Naive thymus-derived CD4-positive, alpha-beta T cell (primary cell): Measurements from ENCODE around the gene GRIA1. TPM values are rescaled to one million over a fixed set of nuclear protein-coding genes. Genes with fewer than 3 reads are reported as not detected.

Experiments
- ATAC-seq: fragments of 150-1000 bp; cut with Tn5 transposase; 2 replicates; pipeline ENCODE4 v1.10.0; 2021; ENCODE audit warnings: mild to moderate bottlenecking, moderate library complexity
- CTCF ChIA-PET: fragments of 350-600 bp; sonication (Branson Sonifier 250); formaldehyde crosslinking; loops from one replicate; lab custom pipeline; 2021; ENCODE audit warnings: antibody characterized with exemption; lab: Charles Lee
- POLR2A ChIA-PET: fragments of 350-600 bp; sonication (Branson Sonifier 250); formaldehyde crosslinking; loops from one replicate; lab custom pipeline; 2021; ENCODE audit warnings: antibody characterized with exemption, inconsistent platforms; lab: Charles Lee
- DNase-seq, 9 donors: peaks; one replicate each; pipeline versions ENCODE4 v3.0.0 to v3.0.0-alpha.2; 2020 to 2022; ENCODE audit warnings: mixed read lengths in 1 of 9
- H3K27ac ChIP-seq: one replicate; pipeline ENCODE4 v1.7.0; 2013; ENCODE audit warnings: mild to moderate bottlenecking, low read depth, low read length, moderate library complexity
- H3K27me3 ChIP-seq, 2 donors: one replicate each; pipeline ENCODE4 v1.7.0; 2013; ENCODE audit warnings: low read length in 2 of 2, mild to moderate bottlenecking in 2 of 2, moderate library complexity in 2 of 2; ENCODE audit not compliant: control insufficient read depth in 2 of 2, insufficient read depth in 2 of 2
- H3K36me3 ChIP-seq, 3 experiments: 1 replicate in 2 of 3; 2 replicates in 1 of 3; pipeline ENCODE4 v1.7.0; 2013; ENCODE audit warnings: low read length in 3 of 3, mild to moderate bottlenecking in 3 of 3, moderate library complexity in 1 of 3; ENCODE audit not compliant: insufficient read depth in 3 of 3, control insufficient read depth in 2 of 3
- H3K4me1 ChIP-seq, 2 donors: one replicate each; pipeline ENCODE4 v1.7.0; 2013; ENCODE audit warnings: low read length in 2 of 2, mild to moderate bottlenecking in 2 of 2, moderate library complexity in 1 of 2; ENCODE audit not compliant: control insufficient read depth in 2 of 2, insufficient read depth in 2 of 2
- H3K4me3 ChIP-seq: 2 replicates; pipeline ENCODE4 v1.7.0; 2013; ENCODE audit warnings: mild to moderate bottlenecking, low read length
- H3K9me3 ChIP-seq, 3 experiments: 1 replicate in 2 of 3; 2 replicates in 1 of 3; pipeline ENCODE4 v1.7.0; 2013; ENCODE audit warnings: low read length in 3 of 3; ENCODE audit not compliant: control insufficient read depth in 2 of 3
- H3K27ac Mint-ChIP-seq, 9 donors: one replicate each; pipeline ENCODE4 v1.8.0; 2020 to 2022; ENCODE audit warnings: mixed read lengths in 9 of 9, mild to moderate bottlenecking in 8 of 9, moderate library complexity in 5 of 9, inconsistent platforms in 2 of 9
- H3K27me3 Mint-ChIP-seq, 5 donors: one replicate each; pipeline ENCODE4 v1.8.0; 2021 to 2022; ENCODE audit warnings: mixed read lengths in 5 of 5, mild to moderate bottlenecking in 1 of 5
- H3K36me3 Mint-ChIP-seq, 5 donors: one replicate each; pipeline ENCODE4 v1.8.0; 2020 to 2022; ENCODE audit warnings: mixed read lengths in 5 of 5, mild to moderate bottlenecking in 3 of 5, inconsistent platforms in 1 of 5
- H3K4me1 Mint-ChIP-seq, 7 donors: one replicate each; pipeline ENCODE4 v1.8.0; 2020 to 2022; ENCODE audit warnings: mixed read lengths in 7 of 7, mild to moderate bottlenecking in 3 of 7, inconsistent platforms in 1 of 7
- H3K4me3 Mint-ChIP-seq, 10 donors: one replicate each; pipeline ENCODE4 v1.8.0; 2020 to 2022; ENCODE audit warnings: mild to moderate bottlenecking in 10 of 10, mixed read lengths in 10 of 10, moderate library complexity in 6 of 10, inconsistent platforms in 2 of 10
- H3K9me3 Mint-ChIP-seq, 11 donors: one replicate each; pipeline ENCODE4 v1.8.0; 2020 to 2022; ENCODE audit warnings: mixed read lengths in 11 of 11, mild to moderate bottlenecking in 4 of 11, inconsistent platforms in 1 of 11, moderate library complexity in 1 of 11
- intact Hi-C, 2 donors: fragments of 100-400 bp; cut with micrococcal nuclease; formaldehyde crosslinking; loops; one replicate each; pipeline ENCODE4 v1.15.1; 2023
- polyA plus RNA-seq, 2 donors: library from polyadenylated mRNA; unstranded; fragments of 300-500 nt; fragmentation: Illumina TruSeq; gene quantifications; one replicate each; pipeline ENCODE4 v1.2.3, GENCODE V29; 2021
- total RNA-seq, 6 experiments: library from RNA in 5 of 6; stranded (reverse) in 5 of 6; gene quantifications; 1 replicate in 5 of 6; 2 replicates in 1 of 6; pipeline ENCODE4 v1.2.3 and lab custom pipeline; 2021 to 2026

GRIA1 gene
- total and polyA plus RNA-seq, 7 experiments from 2014 or later = not detected

DNA sequence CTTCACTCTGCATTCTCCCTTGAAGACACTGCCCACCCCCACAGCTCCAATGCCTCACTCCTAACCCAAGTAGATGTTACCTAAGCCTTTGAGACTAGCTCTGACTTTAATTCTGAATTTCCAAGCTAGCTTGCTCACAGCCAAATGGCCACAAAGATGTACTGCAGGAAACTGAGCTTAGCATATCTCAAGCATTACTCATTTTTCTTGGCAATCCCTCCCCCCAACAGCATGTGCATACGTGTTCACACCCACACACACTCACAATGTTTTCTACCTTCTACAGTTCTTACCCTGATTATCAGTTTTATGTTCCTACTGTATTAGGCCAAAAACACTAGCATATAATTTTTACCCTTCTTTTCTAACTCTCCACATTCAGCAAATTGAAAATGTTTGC lies 13.7 kb upstream of the GRIA1 start:
- H3K36me3 ChIP-seq = no peaks in the 10 kb centered on the region
- CTCF ChIA-PET = no interaction called here
- no peak overlapping the region for H3K4me3 ChIP-seq
- no peaks in the 10 kb centered on the region for H3K9me3 ChIP-seq
- intact Hi-C loops = no loop called here
- no peaks in the 10 kb centered on the region for H3K27me3 ChIP-seq
- DNase-seq (no peak), ATAC-seq (no peak)
- peaks cover 2 to 23% (median 6%) of the 10 kb centered on the region in 11 donors for H3K9me3 Mint-ChIP-seq
- H3K4me1 Mint-ChIP-seq = no peaks in the 10 kb centered on the region
- no peak overlapping the region for H3K27ac Mint-ChIP-seq
- no peak overlapping the region for H3K4me3 Mint-ChIP-seq
- no peaks in the 10 kb centered on the region for H3K36me3 Mint-ChIP-seq
- POLR2A ChIA-PET = no interaction called here
- H3K27me3 Mint-ChIP-seq = peaks cover 0 to 19% (median 0%) of the 10 kb centered on the region in 5 donors
- H3K4me1 ChIP-seq = no peaks in the 10 kb centered on the region
- no peak overlapping the region for H3K27ac ChIP-seq

DNA sequence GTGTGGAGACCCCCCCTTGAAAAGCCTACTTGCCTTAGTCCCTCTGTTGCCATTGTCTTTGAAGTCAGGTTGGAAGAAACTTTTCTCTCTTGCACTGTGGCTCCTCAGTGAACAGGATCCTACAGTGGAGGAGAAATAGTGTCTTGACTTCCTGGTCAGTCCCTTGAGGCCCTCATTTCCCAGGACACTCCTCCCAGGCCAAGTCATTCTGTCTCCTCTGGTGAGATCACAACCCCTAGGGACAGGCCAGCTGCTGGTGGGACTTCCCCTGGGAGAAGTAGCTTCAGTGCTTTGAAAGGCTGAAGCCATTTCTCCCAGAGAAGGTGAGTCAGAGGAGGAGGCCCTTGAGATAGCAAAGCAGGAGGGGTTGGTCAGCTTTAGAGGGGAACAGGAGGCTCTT lies 10.1 kb upstream of the GRIA1 start:
- DNase-seq (no peak), ATAC-seq (no peak)
- Mint-ChIP-seq H3K4me3 (no peak overlapping the region), H3K27ac (no peak overlapping the region), H3K27me3 (peaks cover 0 to 27% (median 5%) of the 10 kb centered on the region in 5 donors), H3K36me3 (no peaks in the 10 kb centered on the region), H3K4me1 (no peaks in the 10 kb centered on the region), H3K9me3 (peaks cover 0 to 12% (median 1%) of the 10 kb centered on the region in 11 donors)
- no peaks in the 10 kb centered on the region for H3K36me3 ChIP-seq
- no peaks in the 10 kb centered on the region for H3K4me1 ChIP-seq
- no peak overlapping the region for H3K4me3 ChIP-seq
- intact Hi-C loops = no loop called here
- ChIA-PET POLR2A (no interaction called here), CTCF (no interaction called here)
- no peak overlapping the region for H3K27ac ChIP-seq
- no peaks in the 10 kb centered on the region for H3K9me3 ChIP-seq
- H3K27me3 ChIP-seq = no peaks in the 10 kb centered on the region

DNA sequence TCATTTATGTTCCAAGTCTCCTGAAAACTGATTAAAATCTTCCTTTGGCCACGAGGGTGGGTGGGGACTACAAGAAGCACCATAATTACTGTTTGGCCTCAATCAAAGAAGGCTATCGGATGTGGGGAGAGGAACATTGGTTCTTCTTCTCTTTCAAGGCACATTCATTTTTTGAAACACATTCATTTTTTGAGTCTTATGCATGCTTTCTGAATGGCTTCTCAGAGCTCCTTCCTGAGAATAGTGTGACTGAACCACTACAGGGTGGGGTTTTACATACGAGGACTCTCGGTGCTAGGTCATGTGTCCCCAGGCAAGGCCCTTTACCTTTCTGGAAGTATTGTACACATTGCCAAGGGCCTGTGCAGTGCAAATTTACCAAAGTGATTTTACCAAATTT lies 7.0 kb upstream of the GRIA1 start:
- Mint-ChIP-seq H3K4me1 (no peaks in the 10 kb centered on the region), H3K27ac (no peak overlapping the region), H3K36me3 (no peaks in the 10 kb centered on the region), H3K4me3 (no peak overlapping the region), H3K27me3 (peaks cover 0 to 28% (median 5%) of the 10 kb centered on the region in 5 donors), H3K9me3 (peaks cover 0 to 6% (median 0%) of the 10 kb centered on the region in 11 donors)
- DNase-seq = no peak
- Histone ChIP-seq H3K27me3 (no peaks in the 10 kb centered on the region), H3K4me3 (no peak overlapping the region), H3K9me3 (no peaks in the 10 kb centered on the region), H3K36me3 (no peaks in the 10 kb centered on the region), H3K4me1 (no peaks in the 10 kb centered on the region), H3K27ac (no peak overlapping the region)
- ChIA-PET POLR2A (no interaction called here), CTCF (no interaction called here)
- no peak for ATAC-seq
- intact Hi-C loops = no loop called here

DNA sequence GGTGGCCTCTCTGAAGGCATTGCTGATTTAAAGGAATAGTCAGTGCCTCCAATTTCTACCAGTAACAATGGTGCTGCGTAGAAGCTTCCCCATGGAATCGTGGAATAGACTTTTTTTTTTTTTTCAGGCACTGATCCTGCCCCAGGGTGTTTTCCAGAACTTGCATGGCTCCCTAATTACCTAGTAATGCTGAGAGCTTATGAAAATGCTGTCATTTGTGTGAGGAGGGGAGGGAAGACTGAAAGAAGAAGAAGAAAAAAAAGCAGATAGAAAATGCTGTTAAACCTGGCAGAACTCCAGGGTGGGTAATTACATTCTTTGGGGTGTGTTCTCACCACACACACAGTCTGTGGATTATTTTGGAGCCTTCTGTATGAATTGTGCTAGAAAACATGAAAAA lies 4.8 kb upstream of the GRIA1 start:
- Histone ChIP-seq H3K36me3 (no peaks in the 10 kb centered on the region), H3K27me3 (no peaks in the 10 kb centered on the region), H3K9me3 (no peaks in the 10 kb centered on the region), H3K27ac (no peak overlapping the region), H3K4me1 (no peaks in the 10 kb centered on the region), H3K4me3 (no peak overlapping the region)
- Mint-ChIP-seq H3K27ac (no peak overlapping the region), H3K4me1 (no peaks in the 10 kb centered on the region), H3K4me3 (no peak overlapping the region), H3K9me3 (peaks cover 0 to 6% (median 0%) of the 10 kb centered on the region in 11 donors), H3K27me3 (peaks cover 12 to 39% (median 15%) of the 10 kb centered on the region in 5 donors), H3K36me3 (no peaks in the 10 kb centered on the region)
- no peak for DNase-seq
- CTCF ChIA-PET = no interaction called here
- intact Hi-C loops = no loop called here
- no peak for ATAC-seq
- POLR2A ChIA-PET = no interaction called here

DNA sequence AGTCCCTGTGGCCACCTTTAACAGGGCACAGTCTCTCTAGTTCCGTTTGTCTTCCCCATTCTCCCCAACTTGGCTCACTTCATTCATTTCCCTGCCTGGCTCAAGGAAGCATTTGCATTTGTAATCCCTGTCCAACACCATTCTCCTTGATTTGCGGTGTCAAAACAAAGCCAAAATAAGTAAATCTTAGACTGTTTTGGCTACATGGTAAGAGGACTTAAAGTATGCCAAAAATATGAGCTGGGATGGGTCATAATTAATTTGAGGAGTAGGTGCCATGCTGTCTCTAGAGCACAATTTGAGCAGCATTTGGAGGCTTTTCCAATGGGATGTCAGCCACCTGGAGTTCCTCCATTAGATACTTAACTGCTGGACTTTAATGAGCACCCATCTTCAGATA lies 3.7 kb upstream of the GRIA1 start:
- no peaks in the 10 kb centered on the region for H3K4me1 ChIP-seq
- no peak overlapping the region for H3K27ac ChIP-seq
- ChIA-PET CTCF (no interaction called here), POLR2A (no interaction called here)
- no peaks in the 10 kb centered on the region for H3K9me3 ChIP-seq
- Mint-ChIP-seq H3K4me3 (no peak overlapping the region), H3K4me1 (peaks cover 0 to 2% (median 0%) of the 10 kb centered on the region in 7 donors), H3K27ac (no peak overlapping the region), H3K9me3 (peaks cover 0 to 6% (median 0%) of the 10 kb centered on the region in 11 donors), H3K27me3 (peaks cover 24 to 45% (median 27%) of the 10 kb centered on the region in 5 donors), H3K36me3 (no peaks in the 10 kb centered on the region)
- no peaks in the 10 kb centered on the region for H3K27me3 ChIP-seq
- H3K36me3 ChIP-seq = no peaks in the 10 kb centered on the region
- ATAC-seq = no peak
- intact Hi-C loops = no loop called here
- DNase-seq = no peak
- H3K4me3 ChIP-seq = no peak overlapping the region

DNA sequence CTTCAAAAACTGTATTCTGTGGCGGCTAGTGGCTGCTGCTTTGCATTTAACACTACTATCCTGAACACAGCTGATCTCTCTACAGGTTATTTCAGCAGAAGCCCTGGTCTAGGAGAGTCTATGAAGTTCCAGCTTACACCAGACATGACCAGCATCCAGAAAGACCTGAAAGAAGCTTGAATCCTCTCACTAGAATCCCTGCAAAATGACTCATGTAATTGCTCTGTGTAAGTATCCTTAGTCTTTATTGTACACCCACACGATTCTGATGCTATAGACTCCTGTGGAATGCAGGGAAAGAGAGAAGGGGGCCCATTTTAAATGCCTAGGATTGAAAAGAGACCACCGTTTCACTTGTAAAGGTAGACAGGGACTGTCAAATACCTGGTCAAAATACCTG lies 859 bp upstream of the GRIA1 start:
- Histone ChIP-seq H3K4me1 (no peaks in the 10 kb centered on the region), H3K9me3 (no peaks in the 10 kb centered on the region), H3K4me3 (no peak overlapping the region), H3K36me3 (no peaks in the 10 kb centered on the region), H3K27me3 (no peaks in the 10 kb centered on the region), H3K27ac (no peak overlapping the region)
- DNase-seq = no peak
- Mint-ChIP-seq H3K27ac (no peak overlapping the region), H3K4me3 (no peak overlapping the region), H3K9me3 (peaks cover 0 to 5% (median 0%) of the 10 kb centered on the region in 11 donors), H3K27me3 (peaks cover 29 to 59% (median 41%) of the 10 kb centered on the region in 5 donors), H3K4me1 (peaks cover 0 to 2% (median 0%) of the 10 kb centered on the region in 7 donors), H3K36me3 (no peaks in the 10 kb centered on the region)
- no peak for ATAC-seq
- POLR2A ChIA-PET = no interaction called here
- intact Hi-C loops = no loop called here
- CTCF ChIA-PET = no interaction called here

DNA sequence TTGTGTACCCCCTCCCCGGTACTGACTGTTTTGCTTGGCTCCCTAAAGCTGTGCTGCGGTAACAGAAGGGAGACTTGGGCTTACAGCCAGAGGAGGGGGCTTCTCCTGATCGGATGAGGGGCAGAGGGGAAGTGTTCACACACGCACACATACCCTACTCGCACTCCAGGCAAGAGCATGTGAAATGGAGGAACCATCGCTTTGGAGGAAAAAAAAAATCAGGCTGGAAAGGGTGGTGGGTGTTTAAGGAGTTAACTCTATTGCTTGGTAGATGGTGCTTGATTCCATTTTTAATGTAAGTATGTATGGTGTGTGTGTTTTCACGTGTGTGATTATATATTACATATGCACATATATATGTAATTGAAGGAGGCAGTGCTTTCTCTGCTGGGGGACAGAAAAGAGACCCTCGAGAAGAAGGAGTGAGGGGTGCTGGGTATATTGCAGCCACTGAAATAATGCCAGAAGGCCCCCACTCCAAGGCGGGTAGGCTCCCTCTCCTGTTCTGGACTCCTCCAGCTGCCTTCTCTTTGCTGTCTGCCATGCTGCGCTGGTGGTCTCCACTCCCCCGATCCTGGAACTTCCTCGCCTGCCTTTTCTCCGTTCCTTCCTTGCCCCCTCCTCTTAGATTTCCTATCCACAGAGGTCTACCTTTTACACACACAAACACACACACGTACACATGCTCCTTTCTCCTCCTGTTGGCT lies 721 bp downstream of the GRIA1 start:
- Histone ChIP-seq H3K27me3 (no peaks in the 10 kb centered on the region), H3K36me3 (no peaks in the 10 kb centered on the region), H3K4me1 (no peaks in the 10 kb centered on the region), H3K9me3 (no peaks in the 10 kb centered on the region), H3K27ac (no peak overlapping the region), H3K4me3 (no peak overlapping the region)
- H3K36me3 Mint-ChIP-seq = no peaks in the 10 kb centered on the region
- ChIA-PET POLR2A (no interaction called here), CTCF (no interaction called here)
- ATAC-seq = no peak
- intact Hi-C loops = no loop called here
- peaks cover 0 to 2% (median 0%) of the 10 kb centered on the region in 7 donors for H3K4me1 Mint-ChIP-seq
- no peak overlapping the region for H3K4me3 Mint-ChIP-seq
- no peak for DNase-seq
- peaks cover 0 to 5% (median 0%) of the 10 kb centered on the region in 11 donors for H3K9me3 Mint-ChIP-seq
- H3K27ac Mint-ChIP-seq = no peak overlapping the region
- peaks cover 29 to 59% (median 36%) of the 10 kb centered on the region in 5 donors for H3K27me3 Mint-ChIP-seq
